ENCODE measurements around the gene NFIX.

The NFIX gene

DNA sequence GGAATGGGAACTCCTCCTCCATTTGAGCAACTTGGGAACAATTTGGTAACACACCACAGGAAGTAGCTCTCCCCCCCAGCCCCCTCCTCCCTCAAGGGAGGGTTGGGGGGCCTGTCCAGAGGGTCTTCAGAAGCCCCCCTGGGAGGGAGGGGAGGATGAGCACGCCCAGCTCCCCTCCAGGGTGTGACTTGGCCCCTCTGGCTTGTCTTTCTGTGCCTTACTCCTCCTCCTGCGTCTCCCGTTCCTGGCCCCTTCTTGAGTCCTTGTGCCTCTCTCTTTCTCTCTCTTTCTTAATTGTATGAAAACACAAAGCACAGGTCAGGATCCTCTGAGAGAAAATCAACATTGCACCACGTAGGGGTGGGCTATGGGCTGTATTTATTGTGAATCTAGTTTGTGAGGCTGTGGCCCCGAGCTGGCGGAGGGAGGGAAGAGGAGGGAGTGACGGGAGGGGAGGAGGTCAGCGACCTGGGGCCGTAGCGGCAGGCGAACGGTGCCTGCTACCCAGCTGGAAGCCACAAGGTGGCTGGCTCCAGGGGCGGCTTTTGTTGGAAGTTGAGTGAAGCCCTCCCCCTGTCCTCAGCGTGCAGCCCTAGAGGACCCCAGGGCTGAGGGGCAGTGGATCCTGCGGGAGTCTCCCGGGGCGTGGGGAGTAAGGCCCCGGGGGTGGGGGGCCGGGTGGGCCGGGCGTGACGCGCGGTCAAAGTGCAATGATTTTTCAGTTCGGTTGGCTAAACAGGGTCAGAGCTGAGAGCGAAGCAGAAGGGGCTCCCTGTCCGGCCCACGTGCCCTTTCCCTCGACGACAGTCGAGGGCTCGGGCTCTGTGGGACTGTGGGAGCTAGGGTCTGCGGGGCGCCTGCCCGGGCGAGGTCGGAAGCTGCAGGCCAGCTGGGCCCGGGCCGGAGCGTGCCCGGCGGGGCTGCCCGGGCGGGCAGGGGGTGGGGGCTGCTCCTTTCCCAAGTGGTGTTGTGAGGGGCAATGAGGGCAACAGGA is 101.0 kb downstream of the NFIX start:
- DNase-seq = no peak

- no peak for DNase-seq
Observed at GRCh38 chr19:13097033-13097462, 101.8 kb downstream of the NFIX start.

DNA sequence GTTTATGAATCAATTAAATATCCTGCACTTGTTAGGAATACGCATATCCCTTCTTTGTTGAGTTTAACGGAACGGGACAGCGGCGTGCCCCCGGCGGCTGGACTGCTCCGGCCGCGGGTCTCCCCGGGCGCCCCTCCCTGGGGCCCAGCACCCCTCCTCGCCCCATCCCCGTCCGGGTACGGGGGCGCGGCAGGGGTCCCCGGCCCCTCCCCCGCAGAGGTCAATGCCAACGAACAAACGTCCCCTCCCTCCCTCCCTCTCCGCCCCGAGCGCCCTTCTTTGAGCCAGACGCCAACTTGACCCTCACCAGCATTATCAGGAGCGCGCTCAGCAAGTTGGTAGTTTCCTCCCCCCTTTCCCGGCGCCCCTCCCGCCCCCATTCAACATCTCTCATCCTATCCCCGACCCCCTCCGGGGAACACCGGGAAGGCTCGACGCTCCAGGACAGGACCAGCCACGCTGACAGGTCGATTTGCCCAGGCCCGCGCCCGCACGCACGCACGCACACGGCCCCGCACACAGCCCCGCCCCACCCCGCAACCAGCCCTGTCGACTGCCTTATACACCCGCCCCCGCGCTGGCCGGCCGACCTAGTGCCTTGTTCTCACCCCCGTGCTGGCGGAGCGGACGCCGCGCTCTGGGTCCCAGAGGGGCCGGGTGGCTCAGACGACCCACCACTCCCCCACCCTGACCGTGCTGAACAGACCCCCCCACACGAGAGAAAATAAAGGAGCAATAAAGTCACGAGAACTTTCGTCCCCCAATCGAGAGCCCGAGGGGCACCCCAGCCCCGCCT is 102.4 kb downstream of the NFIX start:
- no peak for DNase-seq

DNA sequence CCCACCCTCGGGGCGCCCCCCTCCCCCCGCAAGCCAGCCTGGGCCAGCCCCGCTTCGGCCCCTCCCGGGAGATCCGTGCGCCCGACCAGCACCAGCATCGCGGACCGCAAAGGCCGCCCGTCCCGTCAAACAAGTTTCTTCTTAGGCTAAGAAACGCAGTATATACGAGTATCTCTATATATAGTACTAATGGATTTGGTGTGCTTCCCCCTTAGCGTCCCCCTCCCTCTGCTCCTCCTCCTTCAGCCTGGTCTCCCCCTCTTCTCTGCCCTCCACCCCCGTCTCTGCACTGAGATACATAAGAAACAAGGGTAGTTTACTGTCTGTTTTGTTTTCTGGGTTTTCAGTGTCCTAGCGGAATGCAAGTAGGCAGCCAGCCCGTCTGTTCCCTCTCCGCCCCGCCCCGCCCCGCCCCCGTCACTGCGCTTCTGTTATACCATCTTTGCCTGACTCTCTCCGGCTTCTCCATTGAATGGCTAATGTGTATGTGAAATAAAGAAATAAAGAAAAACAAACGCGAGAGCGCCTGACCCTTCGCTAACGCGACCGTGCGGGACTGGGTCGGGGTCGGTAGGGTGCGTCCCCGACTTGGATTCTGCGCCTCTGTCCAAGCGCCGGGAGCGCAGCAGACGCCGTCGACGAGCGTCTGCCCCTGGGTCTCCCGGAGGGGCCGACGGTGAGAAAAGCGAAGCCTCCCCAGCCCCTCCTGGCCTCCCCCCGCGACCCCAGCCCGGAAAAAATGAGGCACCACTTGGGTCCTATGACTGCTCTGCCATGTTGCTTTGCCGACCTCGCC is 103.2 kb downstream of the NFIX start:
- DNase-seq = no peak

DNA sequence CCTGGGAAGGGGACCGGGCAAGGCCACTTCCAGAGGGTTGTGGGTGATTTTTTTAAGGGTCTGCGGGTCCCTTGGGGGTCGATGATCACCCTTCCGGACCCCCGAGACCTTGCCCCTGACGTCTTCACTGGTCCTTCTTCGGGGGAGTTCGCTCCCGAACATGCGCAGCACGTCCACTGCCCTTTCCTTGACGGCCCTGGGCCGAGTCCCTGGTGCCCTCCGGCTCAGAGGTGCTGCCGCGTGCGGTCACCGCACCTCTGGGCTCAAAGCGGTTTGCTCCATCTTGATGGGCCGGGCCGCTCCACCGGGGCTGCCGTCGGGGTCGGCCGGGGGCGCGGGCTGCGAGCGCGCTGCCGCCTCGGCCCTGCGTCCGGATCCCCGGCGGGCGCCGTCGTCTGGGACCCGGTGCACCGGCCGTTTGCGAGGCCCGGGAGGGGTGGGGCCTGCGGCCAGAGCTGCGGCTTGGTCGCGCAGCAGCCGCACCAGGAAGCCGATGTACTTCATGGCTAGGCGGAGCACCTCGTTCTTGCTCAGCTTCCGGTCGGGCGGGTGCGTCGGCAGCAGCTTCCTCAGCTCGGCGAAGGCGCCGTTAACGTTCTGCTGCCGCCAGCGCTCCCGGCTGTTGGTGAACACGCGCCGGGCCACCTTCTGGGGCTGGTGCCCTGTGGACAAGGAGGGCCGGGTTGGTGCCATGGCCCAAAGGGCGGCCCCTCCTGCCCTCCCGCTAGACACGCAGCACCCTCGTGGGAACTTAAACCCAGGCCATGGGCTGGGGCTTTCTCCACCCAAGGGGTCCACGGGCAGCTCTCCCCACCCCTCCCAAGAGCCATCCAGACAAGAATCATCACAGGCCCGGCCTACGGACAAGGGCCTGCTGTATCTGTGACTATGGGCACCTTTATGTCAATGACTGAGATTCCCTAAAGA is 104.1 kb downstream of the NFIX start:
- DNase-seq = no peak

DNA sequence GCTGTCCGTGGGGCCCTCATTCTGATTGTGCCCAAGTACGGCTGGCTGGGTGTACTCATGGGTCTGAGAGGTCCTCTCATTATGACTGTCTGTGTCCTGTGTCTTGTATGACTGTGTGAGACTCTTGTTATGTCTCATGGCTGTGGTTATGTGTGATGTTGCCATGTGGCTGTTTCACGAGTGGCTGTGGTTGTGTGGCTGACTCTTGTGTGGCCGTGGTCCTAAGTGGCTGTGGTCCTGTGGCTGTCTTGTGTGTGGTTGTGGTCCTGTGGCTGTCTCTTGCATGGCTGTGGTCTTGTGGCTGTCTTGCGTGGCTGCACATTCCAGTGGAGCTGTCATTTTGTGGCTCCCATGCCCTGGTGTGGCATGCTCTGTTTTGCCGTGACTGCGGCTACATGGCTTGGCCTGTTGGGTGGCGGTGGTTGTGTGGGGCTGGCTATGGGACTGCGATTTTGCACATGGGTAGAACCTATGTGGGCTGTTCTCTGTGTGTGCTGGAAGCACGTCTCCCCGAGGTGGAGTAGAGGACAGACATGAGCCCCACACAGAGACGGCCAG is 104.8 kb downstream of the NFIX start:
- no peak for DNase-seq

- no peak for DNase-seq
Observed at GRCh38 chr19:13100841-13101589, 105.7 kb downstream of the NFIX start.

DNA sequence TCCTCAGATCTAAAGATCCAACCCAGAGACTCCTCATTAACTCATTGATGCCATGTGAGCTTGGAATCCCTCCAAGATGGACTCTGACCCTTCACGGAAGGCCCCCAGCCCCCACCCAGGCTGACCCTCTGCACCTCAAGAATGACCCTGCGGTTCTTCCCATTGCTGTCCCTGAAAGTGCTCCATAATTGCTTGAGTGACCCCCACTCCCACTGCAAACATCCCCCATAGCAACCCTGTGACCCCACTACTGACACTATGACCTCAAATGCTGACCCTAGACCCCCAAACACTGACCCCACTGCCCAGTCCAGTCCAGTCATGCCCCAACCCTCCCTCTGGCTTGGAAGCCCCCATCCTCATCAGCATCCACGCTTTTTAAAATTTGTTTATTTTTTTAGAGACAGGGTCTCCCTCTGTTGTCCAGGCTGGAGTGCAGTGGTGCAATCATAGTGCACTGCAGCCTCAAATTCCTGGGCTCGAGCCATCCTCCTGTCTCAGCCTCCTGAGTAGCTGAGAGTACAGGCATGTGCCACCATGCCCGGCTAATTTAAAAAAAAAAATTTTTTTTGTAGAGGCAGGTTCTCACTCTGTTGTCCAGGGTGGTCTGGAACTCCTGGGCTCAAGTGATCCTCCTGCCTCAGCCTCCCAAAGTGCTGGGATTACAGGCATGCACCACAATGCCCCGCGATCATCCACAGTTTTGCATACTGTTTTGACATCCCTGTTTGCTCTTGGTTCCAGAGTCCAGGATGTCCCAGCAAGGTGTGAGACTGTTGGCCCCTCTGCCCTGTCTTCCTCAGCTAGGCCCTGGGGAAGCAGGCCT is 106.5 kb downstream of the NFIX start:
- DNase-seq = no peak

GRCh38 chr19:13102416-13102665 is 107.1 kb downstream of the NFIX start:
- DNase-seq = no peak

- no peak for DNase-seq
Observed at GRCh38 chr19:13102666-13103580, 107.6 kb downstream of the NFIX start, which contains the start of gene LYL1. TSS of gene LYL1 (minus strand) at chr19:13102858. CDS start at chr19:13101171, 1,687 bp downstream.

DNA sequence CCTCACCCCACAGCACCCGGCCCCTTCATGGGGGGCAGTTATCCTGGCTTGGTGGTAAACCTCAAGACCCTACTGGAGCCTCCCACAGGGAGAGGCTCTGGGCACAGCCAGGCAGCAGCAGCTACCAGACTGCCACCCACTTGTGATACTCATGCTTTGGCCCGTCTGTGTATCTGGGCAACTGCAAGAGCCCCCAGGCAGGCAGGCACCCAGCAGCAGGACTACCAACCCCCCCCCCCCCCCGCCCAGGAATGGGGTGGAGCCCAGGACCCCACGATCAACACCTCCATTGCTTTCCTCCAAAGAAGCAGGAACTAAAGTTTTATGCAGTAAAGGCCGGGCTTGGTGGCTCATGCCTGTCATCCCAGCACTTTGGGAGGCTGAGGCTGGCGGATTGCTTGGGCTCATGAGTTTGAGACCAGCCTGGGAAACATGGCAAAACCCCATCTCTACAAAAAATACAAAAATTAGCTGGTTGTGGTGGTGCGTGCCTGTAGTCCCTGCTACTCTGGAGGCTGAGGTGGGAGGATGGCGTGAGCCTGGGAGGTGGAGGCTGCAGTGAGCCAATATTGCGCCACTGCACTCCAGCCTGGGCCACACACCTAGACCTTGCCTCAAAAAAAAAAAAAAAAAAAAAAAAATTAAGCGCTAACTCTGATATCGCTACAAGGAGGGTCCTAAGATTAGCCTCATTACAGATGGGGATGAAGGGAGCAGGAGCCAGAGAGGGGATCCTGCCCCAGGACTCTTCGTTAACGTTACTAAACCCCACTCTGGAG is 108.5 kb downstream of the NFIX start:
- DNase-seq = no peak

DNA sequence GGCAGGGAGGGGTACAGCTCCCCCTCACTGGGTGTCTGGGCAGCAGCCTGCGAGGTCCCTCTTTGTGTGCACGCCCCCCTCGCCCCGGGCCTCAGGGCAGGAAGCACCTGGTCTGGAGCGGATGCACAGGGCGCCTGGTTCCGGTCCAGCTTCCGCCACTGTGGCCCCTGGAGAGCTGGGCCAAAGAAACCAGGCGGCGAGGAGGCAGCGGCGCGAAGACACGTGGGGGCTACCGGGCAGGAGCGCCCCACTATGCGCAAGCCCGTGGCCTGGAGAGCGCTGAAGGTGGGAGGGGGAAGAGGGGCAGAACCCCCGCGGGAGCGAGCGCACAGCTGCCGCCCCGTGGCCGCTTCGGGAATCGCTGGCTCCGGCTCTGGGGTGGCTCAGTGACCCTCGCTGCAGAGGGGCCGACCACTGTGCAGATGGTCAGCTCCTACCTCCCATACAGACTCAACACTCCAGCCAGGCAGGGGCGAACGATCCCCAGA is 109.1 kb downstream of the NFIX start:
- DNase-seq = no peak

GRCh38 chr19:13104848-13105711 is 109.8 kb downstream of the NFIX start:
- DNase-seq = no peak

- DNase-seq = no peak
Observed at GRCh38 chr19:13109361-13110098, 114.3 kb downstream of the NFIX start.

GRCh38 chr19:13110099-13110610 is 114.9 kb downstream of the NFIX start:
- DNase-seq = no peak

DNA sequence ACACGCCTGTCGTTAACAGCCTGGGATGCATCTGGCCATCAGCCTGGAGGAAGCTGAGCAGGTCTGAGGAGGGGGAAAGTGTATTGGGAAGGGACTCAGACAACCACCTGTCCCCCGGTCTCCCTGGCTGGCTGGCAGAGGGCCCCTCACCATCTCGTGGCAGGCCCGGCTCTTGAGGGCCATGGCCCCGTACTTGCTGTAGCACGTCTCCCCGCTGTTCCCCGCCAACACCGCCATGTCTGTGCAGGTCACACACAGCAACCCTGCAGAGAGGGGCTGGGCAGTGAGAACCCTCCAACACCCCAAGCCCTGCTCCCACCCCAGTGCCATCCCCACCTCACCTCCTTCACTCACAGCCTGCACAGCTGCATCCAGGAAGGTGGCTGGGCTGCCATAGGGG is 117.3 kb downstream of the NFIX start:
- no peak for DNase-seq

Data from DMS79 (cell line).